Measurements from ENCODE around the gene MAP3K13.

GRCh38 chr3:185381320-185382058, 18.6 kb downstream of the MAP3K13 start:
- no peak for TF ChIP-seq POLR2AphosphoS5 (IDR thresholded peaks at IDR 0.05; ENCODE audit: low read depth, low read length)
- TF ChIP-seq, protein P1, sequence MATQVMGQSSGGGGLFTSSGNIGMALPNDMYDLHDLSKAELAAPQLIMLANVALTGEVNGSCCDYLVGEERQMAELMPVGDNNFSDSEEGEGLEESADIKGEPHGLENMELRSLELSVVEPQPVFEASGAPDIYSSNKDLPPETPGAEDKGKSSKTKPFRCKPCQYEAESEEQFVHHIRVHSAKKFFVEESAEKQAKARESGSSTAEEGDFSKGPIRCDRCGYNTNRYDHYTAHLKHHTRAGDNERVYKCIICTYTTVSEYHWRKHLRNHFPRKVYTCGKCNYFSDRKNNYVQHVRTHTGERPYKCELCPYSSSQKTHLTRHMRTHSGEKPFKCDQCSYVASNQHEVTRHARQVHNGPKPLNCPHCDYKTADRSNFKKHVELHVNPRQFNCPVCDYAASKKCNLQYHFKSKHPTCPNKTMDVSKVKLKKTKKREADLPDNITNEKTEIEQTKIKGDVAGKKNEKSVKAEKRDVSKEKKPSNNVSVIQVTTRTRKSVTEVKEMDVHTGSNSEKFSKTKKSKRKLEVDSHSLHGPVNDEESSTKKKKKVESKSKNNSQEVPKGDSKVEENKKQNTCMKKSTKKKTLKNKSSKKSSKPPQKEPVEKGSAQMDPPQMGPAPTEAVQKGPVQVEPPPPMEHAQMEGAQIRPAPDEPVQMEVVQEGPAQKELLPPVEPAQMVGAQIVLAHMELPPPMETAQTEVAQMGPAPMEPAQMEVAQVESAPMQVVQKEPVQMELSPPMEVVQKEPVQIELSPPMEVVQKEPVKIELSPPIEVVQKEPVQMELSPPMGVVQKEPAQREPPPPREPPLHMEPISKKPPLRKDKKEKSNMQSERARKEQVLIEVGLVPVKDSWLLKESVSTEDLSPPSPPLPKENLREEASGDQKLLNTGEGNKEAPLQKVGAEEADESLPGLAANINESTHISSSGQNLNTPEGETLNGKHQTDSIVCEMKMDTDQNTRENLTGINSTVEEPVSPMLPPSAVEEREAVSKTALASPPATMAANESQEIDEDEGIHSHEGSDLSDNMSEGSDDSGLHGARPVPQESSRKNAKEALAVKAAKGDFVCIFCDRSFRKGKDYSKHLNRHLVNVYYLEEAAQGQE (IDR thresholded peaks at IDR 0.05; ENCODE audit: insufficient read depth in 1 of 2, low read depth in 2 of 2, low read length in 2 of 2) = no peak
- no peak for TF ChIP-seq TAF1 (IDR thresholded peaks at IDR 0.05; ENCODE audit: borderline replicate concordance, insufficient read depth, low read length)
